Hematopoietic multipotent progenitor cell treated with erythropoietin and hydrocortisone succinate and interleukin-3 and kit ligand, for 15 days (in vitro differentiated cells): ENCODE data around the gene SPESP1.

Source experiments
- DNase-seq: peaks from one replicate; pipeline ENCODE4 v3.0.0-alpha.2; 2015; ENCODE audit warnings: low spot score

Gene SPESP1

GRCh38 chr15:68991723-68992122 lies 61.4 kb downstream of the SPESP1 start:
- peak; percentile 92 for DNase-seq

GRCh38 chr15:68992696-68993095 lies 62.4 kb downstream of the SPESP1 start:
- DNase-seq, result no peak

- no peak for DNase-seq
These were observed 63.0 kb downstream of the SPESP1 start for GRCh38 chr15:68993276-68993675.

GRCh38 chr15:68994149-68994548 lies 63.8 kb downstream of the SPESP1 start:
- DNase-seq, result no peak

GRCh38 chr15:68994981-68995761 lies 64.8 kb downstream of the SPESP1 start:
- DNase-seq, result no peak
